GM19452 (cell line): ENCODE results near the gene TAF11L5.
"Not testable (repeated sequence)": the region's sequence is repeated elsewhere in the genome, so short reads cannot be mapped to it uniquely, and the experiment has no call there.

Experiments used
- ATAC-seq: cut with Tn5 transposase; IDR thresholded peaks from one replicate; pipeline ENCODE4 v1.9.1; 2021; ENCODE audit not compliant: unreplicated experiment

The TAF11L5 gene

DNA sequence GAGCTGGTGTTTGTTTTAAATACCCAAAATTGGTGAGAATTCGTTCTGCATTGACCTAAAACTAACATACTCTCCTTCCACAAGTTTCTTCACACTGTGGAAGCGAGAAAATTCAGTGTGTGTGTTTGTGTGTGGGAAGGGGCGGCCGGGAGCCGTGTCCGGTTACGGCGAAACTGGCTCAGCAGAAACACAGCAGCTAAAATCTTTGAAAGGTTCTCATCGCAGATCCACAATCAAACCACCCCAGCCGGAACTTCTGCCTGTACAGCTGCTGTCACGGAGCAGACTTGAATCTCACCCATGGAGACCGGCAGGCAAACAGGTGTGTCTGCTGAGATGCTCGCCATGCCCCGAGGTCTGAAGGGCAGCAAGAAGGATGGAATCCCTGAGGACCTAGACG, at the start of gene TAF11L5:
TAF11L5 (plus strand) TSS at position 301 of the 400 bp plus-strand sequence.
- ATAC-seq: not testable (repeated sequence)

DNA sequence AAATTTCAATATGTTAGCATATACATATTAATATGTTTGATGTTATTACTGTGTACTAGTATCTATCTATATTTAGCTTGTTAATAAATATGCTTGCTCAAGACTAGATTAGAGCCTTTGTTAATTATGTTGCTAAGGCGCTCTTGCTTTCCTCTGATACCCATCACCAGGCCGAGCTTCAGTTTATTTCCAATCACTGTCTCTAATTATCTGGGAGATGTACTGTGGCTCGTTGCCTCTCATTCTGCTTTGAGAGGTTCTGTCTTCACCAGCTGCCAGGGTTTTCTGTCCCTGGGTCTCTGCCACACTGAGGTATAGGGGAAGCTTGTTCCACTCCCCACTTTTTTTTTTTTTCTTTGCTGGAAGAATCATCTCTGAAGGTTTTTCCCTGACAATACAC, 48.0 kb upstream of the TAF11L5 start:
- ATAC-seq: no peak

DNA sequence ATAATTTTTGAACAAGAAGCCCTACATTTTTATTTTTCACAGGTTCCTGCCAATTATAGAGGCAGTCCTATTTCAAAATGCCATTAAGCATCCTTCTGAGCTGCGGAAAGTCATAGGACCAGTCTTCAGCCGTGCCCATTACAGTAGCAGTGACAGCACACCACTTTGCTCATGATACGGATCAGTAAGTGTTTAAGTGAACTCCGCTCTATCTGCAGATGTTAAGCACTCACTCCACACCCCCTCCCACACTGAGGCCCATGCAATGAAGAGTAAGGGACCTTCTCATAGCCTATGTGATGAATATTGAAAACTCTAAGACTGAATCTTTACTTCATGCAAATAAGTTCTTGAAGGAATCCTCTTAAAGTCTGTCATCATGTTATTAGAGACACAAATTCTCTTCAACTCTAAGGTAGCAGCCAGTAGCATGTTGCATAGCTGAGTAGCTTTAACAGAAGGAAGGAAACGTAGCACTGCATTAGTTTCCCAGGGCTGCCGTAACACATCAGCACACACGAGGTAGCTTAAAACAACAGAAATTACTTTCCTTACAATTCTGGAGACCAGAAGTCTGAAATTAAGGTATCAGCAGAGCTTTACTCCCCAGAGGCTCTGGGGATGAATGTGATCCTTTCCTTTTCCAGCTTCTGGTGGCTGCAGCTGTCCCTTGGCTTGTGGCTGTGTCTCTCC, 47.3 kb upstream of the TAF11L5 start:
- no peak for ATAC-seq

DNA sequence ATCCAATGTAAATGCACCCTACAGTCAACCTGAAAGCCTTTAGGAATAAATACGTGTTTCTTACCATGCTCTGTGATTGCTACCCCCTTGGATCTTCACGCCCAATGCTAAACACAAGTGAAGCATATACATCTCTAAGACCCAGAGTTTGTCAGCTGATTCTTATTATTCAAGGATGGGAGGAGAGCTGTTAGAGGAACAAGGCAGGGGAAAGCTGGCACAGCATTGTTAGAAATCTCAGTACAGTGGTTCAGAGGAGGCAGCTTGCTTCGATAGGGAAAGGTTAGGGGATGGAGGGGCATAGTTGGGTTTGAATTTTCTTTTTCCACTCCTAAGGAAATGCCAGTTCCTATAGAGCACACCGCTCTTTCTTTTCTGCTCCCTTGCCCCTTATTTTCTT, 43.7 kb upstream of the TAF11L5 start:
- no peak for ATAC-seq

DNA sequence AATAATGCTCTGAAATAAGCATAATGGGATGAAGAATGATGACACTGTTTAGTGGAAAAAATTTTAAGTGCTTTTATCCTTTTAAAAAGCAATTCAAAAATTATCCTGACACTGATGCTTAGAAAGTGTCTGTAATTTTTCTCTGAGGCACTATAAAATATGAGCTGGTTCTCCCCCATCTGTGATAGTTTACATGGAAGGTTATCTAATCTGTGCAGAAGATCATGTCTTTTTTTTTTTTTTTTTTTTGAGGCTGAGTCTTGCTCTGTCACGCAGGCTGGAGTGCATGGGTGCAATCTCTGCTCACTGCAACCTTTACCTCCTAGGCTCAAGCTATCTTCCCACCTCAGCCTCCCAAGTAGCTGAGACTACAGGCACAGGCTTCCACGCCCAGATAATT, 42.2 kb upstream of the TAF11L5 start:
- ATAC-seq: no peak

DNA sequence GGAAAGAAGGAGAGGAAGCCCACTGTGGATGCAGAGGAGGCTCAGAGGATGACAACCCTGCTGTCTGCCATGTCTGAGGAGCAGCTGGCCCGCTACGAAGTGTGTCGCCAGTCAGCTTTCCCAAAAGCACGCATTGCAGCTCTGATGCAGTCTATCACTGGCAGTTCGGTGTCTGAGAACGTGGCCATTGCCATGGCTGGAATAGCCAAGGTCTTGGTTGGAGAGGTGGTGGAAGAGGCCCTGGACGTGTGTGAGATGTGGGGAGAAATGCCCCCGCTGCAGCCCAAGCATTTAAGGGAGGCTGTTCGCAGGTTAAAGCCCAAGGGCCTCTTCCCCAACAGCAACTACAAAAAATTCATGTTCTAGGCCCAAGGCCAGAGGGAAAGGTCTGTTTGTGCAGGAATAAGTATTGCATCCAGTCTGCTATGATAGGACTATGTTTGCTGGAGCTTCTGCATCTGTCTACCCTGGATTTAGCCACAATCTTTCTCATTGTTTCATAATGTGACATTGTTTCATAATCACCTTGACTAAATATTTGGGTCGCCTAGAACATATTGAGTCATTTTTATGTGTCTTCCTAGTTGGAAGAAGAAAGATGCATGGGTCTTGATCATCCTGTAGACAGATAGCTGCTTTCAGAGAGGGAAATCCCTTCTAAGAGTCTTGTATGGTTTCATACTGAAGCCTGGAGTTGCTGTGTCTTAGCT, 38.4 kb upstream of the TAF11L5 start:
- ATAC-seq: not testable (repeated sequence)

DNA sequence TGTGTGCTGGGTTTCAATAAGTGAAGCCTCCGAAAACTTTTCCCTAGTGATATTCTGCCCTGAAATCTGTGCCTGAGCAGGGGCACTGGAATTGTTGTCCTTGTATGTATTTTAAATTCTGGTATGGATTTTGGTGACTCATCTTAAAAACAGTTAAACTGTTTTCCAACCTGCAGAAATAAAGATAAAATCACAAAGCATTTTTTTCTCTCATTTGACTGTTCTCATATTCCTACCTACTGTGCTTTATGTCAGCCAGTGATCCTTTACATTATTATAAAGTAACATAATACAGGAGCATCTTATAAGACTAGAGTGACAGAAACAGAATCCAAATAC, 37.9 kb upstream of the TAF11L5 start:
- ATAC-seq: no peak

DNA sequence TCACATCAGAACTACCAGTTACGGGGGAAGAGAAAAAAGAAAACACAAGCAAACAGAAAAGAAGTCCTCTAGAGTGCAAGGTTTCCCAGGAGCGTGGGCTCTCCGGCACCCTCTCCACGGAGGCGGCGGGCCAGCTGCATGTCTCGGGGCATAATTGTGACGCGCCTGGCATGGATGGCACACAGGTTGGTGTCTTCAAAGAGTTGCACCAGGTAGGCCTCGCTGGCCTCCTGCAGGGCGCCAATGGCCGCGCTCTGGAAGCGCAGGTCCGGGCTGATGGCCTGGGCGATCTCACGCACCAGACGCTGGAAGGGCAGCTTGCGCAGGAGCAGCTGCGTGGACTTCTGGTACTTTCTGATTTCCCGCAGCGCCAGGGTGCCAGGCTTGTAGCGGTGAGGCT, 33.8 kb upstream of the TAF11L5 start:
- not testable (repeated sequence) for ATAC-seq

DNA sequence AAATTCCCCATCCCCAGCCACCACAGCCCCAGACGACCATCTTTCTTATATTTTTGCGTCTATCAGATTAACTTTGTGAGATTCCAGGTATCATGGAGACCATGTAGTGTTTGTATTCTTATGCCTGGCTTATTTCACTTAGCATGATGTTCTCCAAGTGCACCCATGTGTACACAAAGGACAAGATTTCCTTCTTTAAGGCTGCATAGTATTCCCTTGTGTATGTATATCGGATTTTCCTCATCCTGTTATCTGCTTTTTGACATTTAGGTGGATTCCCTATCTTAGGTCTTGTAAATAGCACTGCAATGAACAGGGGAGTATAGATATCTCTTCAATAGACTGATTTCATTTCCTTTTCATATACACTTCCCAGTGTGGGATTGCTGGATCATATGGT, 32.3 kb upstream of the TAF11L5 start:
- no peak for ATAC-seq

DNA sequence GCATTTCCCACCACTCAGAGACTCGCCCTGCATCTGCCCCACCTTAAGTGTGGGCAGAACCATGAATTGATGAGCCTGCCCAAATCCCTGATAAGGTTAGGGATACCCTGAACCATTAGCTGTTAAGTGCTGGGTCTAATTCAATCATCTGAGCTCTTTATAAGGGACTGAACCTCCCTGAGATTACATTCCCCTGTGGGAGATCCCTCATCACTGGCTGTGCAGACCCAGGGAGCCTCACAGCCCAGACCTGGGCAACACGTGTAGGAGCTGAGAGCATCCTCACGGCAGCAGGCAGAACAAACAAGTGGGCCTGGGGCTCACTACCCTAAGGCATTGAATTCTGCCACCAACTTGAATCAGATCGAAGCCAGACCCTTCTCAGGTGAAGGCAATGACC, 27.6 kb upstream of the TAF11L5 start:
- no peak for ATAC-seq

DNA sequence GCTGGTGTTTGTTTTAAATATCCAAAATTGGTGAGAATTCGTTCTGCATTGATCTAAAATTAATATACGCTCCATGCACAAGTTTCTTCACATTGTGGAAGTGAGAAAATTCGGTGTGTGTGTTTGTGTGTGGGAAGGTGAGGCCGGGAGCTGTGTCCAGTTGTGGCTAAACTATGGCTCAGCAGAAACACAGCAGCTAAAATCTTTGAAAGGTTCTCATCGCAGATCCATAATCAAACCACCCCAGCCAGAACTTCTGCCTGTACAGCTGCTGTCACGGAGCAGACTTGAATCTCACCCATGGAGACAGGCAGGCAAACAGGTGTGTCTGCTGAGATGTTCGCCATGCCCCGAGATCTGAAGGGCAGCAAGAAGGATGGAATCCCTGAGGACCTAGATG, 27.1 kb upstream of the TAF11L5 start, which contains the start of gene TAF11L2:
TAF11L2 (plus strand) TSS at position 301 of the 400 bp plus-strand sequence.
- ATAC-seq: not testable (repeated sequence)

DNA sequence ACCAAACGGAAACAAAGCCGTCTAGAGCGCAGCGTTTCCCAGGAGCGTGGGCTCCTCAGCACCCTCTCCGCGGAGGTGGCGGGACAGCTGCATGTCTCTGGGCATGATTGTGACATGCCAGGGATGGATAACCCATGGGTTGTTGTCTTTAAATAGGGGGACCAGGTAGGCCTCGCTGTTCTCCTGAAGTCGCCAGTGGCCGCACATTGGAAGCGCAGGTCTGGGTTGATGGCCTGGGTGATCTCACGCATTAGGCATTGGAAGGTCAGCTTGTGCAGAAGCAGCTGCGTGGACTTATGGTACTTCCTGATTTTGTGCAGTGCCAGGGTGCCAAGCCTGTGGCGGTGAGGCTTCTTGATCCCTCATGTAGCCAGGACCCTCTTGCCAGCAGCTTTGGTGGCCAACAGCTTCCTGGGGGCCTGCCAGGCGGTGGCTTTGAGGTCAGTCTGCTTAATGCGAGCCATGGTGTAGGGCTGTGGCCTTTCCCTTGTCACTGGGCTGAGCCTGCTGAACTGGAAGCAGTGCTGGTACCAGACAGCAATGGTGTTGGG, 13.2 kb upstream of the TAF11L5 start:
- ATAC-seq: no peak

DNA sequence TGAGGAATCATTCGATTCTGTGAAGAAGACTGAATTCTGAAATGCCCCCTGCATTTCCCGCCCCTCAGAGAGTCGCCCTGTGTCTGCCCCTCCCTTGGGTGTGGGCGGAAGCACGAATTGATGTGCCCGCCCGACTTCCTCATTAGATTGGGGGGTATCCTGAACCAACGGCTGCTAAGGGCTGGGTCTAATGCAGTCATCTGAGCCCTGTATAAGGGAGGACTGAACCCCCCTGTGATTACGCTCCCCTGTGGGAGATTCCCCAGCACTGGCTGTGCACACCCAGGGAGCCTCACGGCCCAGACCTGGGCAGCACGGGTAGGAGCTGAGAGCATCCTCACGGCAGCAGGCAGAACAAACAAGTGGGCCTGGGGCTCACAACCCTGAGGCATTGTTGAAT, 7.5 kb upstream of the TAF11L5 start:
- ATAC-seq: not testable (repeated sequence)

DNA sequence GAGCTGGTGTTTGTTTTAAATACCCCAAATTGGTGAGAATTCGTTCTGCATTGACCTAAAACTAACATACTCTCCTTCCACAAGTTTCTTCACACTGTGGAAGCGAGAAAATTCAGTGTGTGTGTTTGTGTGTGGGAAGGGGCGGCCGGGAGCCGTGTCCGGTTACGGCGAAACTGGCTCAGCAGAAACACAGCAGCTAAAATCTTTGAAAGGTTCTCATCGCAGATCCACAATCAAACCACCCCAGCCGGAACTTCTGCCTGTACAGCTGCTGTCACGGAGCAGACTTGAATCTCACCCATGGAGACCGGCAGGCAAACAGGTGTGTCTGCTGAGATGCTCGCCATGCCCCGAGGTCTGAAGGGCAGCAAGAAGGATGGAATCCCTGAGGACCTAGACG, 7.0 kb upstream of the TAF11L5 start, which contains the start of gene TAF11L3:
TAF11L3 (plus strand) TSS at position 301 of the 400 bp plus-strand sequence.
- not testable (repeated sequence) for ATAC-seq

DNA sequence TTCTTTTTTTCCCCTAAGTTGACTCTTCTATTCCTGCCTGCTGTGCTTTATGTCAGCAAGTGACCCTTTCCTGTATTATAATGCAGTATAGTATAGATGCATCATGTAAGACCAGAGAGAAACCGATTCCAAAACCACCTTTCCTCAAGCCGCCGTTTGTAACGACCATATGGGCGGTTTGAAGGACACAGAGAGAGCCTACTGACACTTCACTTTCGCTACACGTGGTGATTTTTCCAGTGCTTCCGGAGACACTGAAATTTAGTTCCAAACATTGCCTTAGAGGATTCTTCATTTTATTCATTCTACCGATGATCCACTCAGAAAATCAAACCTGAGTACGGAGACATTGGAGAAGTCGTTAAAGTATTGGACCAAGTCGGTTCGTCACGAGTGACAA, 5.5 kb upstream of the TAF11L5 start:
- not testable (repeated sequence) for ATAC-seq

DNA sequence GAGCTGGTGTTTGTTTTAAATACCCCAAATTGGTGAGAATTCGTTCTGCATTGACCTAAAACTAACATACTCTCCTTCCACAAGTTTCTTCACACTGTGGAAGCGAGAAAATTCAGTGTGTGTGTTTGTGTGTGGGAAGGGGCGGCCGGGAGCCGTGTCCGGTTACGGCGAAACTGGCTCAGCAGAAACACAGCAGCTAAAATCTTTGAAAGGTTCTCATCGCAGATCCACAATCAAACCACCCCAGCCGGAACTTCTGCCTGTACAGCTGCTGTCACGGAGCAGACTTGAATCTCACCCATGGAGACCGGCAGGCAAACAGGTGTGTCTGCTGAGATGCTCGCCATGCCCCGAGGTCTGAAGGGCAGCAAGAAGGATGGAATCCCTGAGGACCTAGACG, 3.5 kb upstream of the TAF11L5 start, which contains the start of gene TAF11L4:
TAF11L4 (plus strand) TSS at position 301 of the 400 bp plus-strand sequence.
- not testable (repeated sequence) for ATAC-seq

DNA sequence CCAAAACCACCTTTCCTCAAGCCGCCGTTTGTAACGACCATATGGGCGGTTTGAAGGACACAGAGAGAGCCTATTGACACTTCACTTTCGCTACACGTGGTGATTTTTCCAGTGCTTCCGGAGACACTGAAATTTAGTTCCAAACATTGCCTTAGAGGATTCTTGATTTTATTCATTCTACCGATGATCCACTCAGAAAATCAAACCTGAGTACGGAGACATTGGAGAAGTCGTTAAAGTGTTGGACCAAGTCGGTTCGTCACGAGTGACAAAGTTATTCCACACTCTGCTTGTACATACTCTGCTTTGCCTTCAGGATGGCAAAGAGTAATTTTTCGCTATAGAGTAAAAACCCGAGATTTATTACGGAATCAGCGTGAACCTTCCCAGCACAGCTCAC, 1.5 kb downstream of the TAF11L5 start:
- ATAC-seq: not testable (repeated sequence)

DNA sequence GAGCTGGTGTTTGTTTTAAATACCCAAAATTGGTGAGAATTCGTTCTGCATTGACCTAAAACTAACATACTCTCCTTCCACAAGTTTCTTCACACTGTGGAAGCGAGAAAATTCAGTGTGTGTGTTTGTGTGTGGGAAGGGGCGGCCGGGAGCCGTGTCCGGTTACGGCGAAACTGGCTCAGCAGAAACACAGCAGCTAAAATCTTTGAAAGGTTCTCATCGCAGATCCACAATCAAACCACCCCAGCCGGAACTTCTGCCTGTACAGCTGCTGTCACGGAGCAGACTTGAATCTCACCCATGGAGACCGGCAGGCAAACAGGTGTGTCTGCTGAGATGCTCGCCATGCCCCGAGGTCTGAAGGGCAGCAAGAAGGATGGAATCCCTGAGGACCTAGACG, 3.3 kb downstream of the TAF11L5 start, which contains the start of gene TAF11L6:
TAF11L6 (plus strand) TSS at position 301 of the 400 bp plus-strand sequence.
- not testable (repeated sequence) for ATAC-seq
